Right ventricle myocardium inferior (tissue), 1 donor: ENCODE results near the gene SYNJ2. TPM values are rescaled to one million over a fixed set of nuclear protein-coding genes. Genes with fewer than 3 reads are reported as not detected.

ENCODE experiments used
- ATAC-seq: fragments of 200-7000 bp; cut with Tn5 transposase; one replicate; pipeline ENCODE4 v1.9.1; 2020; ENCODE audit warnings: mild to moderate bottlenecking, moderate library complexity
- DNase-seq: peaks from one replicate; pipeline ENCODE4 v3.0.0; 2021; ENCODE audit errors: missing footprints
- intact Hi-C: fragments of 100-400 bp; cut with DNase I; formaldehyde crosslinking; loops from one replicate; pipeline ENCODE4 v1.11.0; 2022
- total RNA-seq: library from RNA; stranded (reverse); fragmentation: NEBNext Ultra II Directional; extraction: Animal tissue kit (Norgen Biotek cat#: 25700); gene quantifications from one replicate; pipeline ENCODE4 v1.2.1, GENCODE V29; 2021
- donor health status: DM: no; HTN: yes; CAD: no; lungs with severe emphysema.

SYNJ2 gene
- total RNA-seq, 1 donor from 2014 or later = 15.0 TPM

- DNase-seq (no peak), ATAC-seq (no peak)
- intact Hi-C loops = loop anchor here (5.0 kb wide), 1 partner anchor 47 kb away; the partner anchor contains the start of gene SYNJ2
These were observed 48.1 kb downstream of the SYNJ2 start for GRCh38 chr6:158029668-158030230.

GRCh38 chr6:158030380-158031300 lies 49.0 kb downstream of the SYNJ2 start:
- ATAC-seq = no peak
- DNase-seq = no peak
- intact Hi-C loops = no loop called here

- DNase-seq (peak; percentile 82), ATAC-seq (peak; percentile 85)
- intact Hi-C loops = no loop called here
These were observed 50.0 kb downstream of the SYNJ2 start for GRCh38 chr6:158031381-158032353.

GRCh38 chr6:158032354-158032733 lies 50.7 kb downstream of the SYNJ2 start:
- no peak for ATAC-seq
- intact Hi-C loops = no loop called here

GRCh38 chr6:158033077-158033750 lies 51.6 kb downstream of the SYNJ2 start:
- ATAC-seq (no peak), DNase-seq (no peak)
- intact Hi-C loops = no loop called here

More at GRCh38 chr6:158032354-158032733, 50.7 kb downstream of the SYNJ2 start:
- no peak for DNase-seq

GRCh38 chr6:158033751-158034702 lies 52.4 kb downstream of the SYNJ2 start:
- no peak for DNase-seq
- ATAC-seq = peak; percentile 20
- intact Hi-C loops = no loop called here

GRCh38 chr6:158036261-158036660 lies 54.6 kb downstream of the SYNJ2 start:
- intact Hi-C loops = no loop called here
- DNase-seq = no peak

GRCh38 chr6:158037021-158037420 lies 55.4 kb downstream of the SYNJ2 start:
- DNase-seq (no peak), ATAC-seq (no peak)
- intact Hi-C loops = no loop called here

More at GRCh38 chr6:158036261-158036660, 54.6 kb downstream of the SYNJ2 start:
- no peak for ATAC-seq

- no peak for DNase-seq
- ATAC-seq = no peak
- intact Hi-C loops = no loop called here
These were observed 56.1 kb downstream of the SYNJ2 start for GRCh38 chr6:158037771-158038170.

- no peak for DNase-seq
- intact Hi-C loops = no loop called here
- ATAC-seq = no peak
These were observed 56.9 kb downstream of the SYNJ2 start for GRCh38 chr6:158038291-158039177.

- no peak for ATAC-seq
- intact Hi-C loops = no loop called here
- no peak for DNase-seq
These were observed 57.5 kb downstream of the SYNJ2 start for GRCh38 chr6:158039178-158039557.

GRCh38 chr6:158039571-158040050 lies 57.9 kb downstream of the SYNJ2 start:
- no peak for ATAC-seq
- DNase-seq = no peak
- intact Hi-C loops = no loop called here

GRCh38 chr6:158040051-158040803 lies 58.6 kb downstream of the SYNJ2 start:
- DNase-seq (no peak), ATAC-seq (peak; percentile 12)
- intact Hi-C loops = no loop called here

- ATAC-seq (no peak), DNase-seq (no peak)
- intact Hi-C loops = no loop called here
These were observed 59.2 kb downstream of the SYNJ2 start for GRCh38 chr6:158040804-158041347.

GRCh38 chr6:158041370-158041769 lies 59.7 kb downstream of the SYNJ2 start:
- intact Hi-C loops = no loop called here
- ATAC-seq (no peak), DNase-seq (no peak)
